Measurements from ENCODE around the gene F12. TPM values are rescaled to one million over a fixed set of nuclear protein-coding genes. Genes with fewer than 3 reads are reported as not detected.

Gene F12
- total and polyA plus RNA-seq, 2 donors (not counting 3 experiments of a cell fraction or from before 2014, with no cell fraction given) = 1.00 to 1.4 TPM

GRCh38 chr5:177357146-177357458 lies 52.3 kb downstream of the F12 start:
- H3K9me3 ChIP-seq (replicated peaks; ENCODE audit: control insufficient read depth, insufficient read depth, low read length) = no peaks in the 10 kb centered on the region
- CTCF ChIA-PET = interaction anchor here (1.2 to 6.3 kb wide), 4 partner anchors 10 to 29 kb away, joined by 3 to 31 read pairs (median 7); no protein-coding TSS in a partner anchor
- no peak for FAIRE-seq

GRCh38 chr5:177356746-177357145 lies 52.6 kb downstream of the F12 start:
- no peak overlapping the region for H3K27ac ChIP-seq (ENCODE audit: insufficient read depth, low read depth, low read length)
- FAIRE-seq (no peak), DNase-seq (ENCODE audit: low read depth, low spot score) (no peak)
- no peaks in the 10 kb centered on the region for H3K27me3 ChIP-seq (ENCODE audit: control insufficient read depth in 2 of 2, insufficient read depth in 2 of 2, low read length in 2 of 2)
- dilution Hi-C loops (cut with MboI; ENCODE audit: extremely low pct_ligation_motif_present, low sequenced_read_pairs) = no loop called here
- H4K20me1 ChIP-seq (replicated peaks; ENCODE audit: control insufficient read depth, extremely low read depth, insufficient read depth, low read length) = no peaks in the 10 kb centered on the region
- POLR2A ChIA-PET = no interaction called here
- intact Hi-C loops (cut with micrococcal nuclease) = no loop called here
- H3K9me1 ChIP-seq (replicated peaks; ENCODE audit: control insufficient read depth, extremely low read depth, insufficient read depth, low read length) = no peaks in the 10 kb centered on the region
- CTCF ChIA-PET = interaction anchor here (1.0 to 6.3 kb wide), 4 partner anchors 10 to 29 kb away, joined by 3 to 31 read pairs (median 4); no protein-coding TSS in a partner anchor
- H3K4me3 ChIP-seq (replicated peaks in 1 of 3; ENCODE audit: insufficient read depth in 1 of 3, low read depth in 1 of 3, low read length in 3 of 3) = no peak overlapping the region
- BruUV-seq (replicated peaks) = no TSS peak
- no peaks in the 10 kb centered on the region for H3K36me3 ChIP-seq (ENCODE audit: control insufficient read depth in 2 of 2, extremely low read depth in 1 of 2, insufficient read depth in 2 of 2, low read length in 2 of 2)
- peaks cover 20% of the 10 kb centered on the region for H3K4me1 ChIP-seq (ENCODE audit: control insufficient read depth, extremely low read depth, insufficient read depth, low read length)
- H3K9me3 ChIP-seq (replicated peaks; ENCODE audit: control insufficient read depth, insufficient read depth, low read length) = no peaks in the 10 kb centered on the region
- no peaks in the 10 kb centered on the region for H3K79me2 ChIP-seq (ENCODE audit: control insufficient read depth, insufficient read depth, low read length)
- no peak overlapping the region for H2AFZ ChIP-seq (ENCODE audit: low read depth, low read length)
- TF ChIP-seq POLR2A (IDR thresholded peaks at IDR 0.05; ENCODE audit: low read depth, low read length) = no peak
- no peak overlapping the region for H3K9ac ChIP-seq (replicated peaks; ENCODE audit: extremely low read depth, insufficient read depth, low read length)
- no peak overlapping the region for H3K4me2 ChIP-seq (ENCODE audit: insufficient read depth, low read length)

More at GRCh38 chr5:177357146-177357458, 52.3 kb downstream of the F12 start:
- no peaks in the 10 kb centered on the region for H3K79me2 ChIP-seq (ENCODE audit: control insufficient read depth, insufficient read depth, low read length)
- H3K27ac ChIP-seq (ENCODE audit: insufficient read depth, low read depth, low read length) = no peak overlapping the region
- H3K27me3 ChIP-seq (ENCODE audit: control insufficient read depth in 2 of 2, insufficient read depth in 2 of 2, low read length in 2 of 2) = no peaks in the 10 kb centered on the region
- H3K36me3 ChIP-seq (ENCODE audit: control insufficient read depth in 2 of 2, extremely low read depth in 1 of 2, insufficient read depth in 2 of 2, low read length in 2 of 2) = no peaks in the 10 kb centered on the region
- no peak overlapping the region for H3K4me2 ChIP-seq (ENCODE audit: insufficient read depth, low read length)
- peaks cover 18% of the 10 kb centered on the region for H3K4me1 ChIP-seq (ENCODE audit: control insufficient read depth, extremely low read depth, insufficient read depth, low read length)
- dilution Hi-C loops (cut with MboI; ENCODE audit: extremely low pct_ligation_motif_present, low sequenced_read_pairs) (no loop called here), intact Hi-C loops (cut with micrococcal nuclease) (no loop called here)
- no peak for DNase-seq (ENCODE audit: low read depth, low spot score)
- H2AFZ ChIP-seq (ENCODE audit: low read depth, low read length) = no peak overlapping the region
- POLR2A ChIA-PET = no interaction called here
- H3K4me3 ChIP-seq (replicated peaks in 1 of 3; ENCODE audit: insufficient read depth in 1 of 3, low read depth in 1 of 3, low read length in 3 of 3) = no peak overlapping the region
- H3K9me1 ChIP-seq (replicated peaks; ENCODE audit: control insufficient read depth, extremely low read depth, insufficient read depth, low read length) = no peaks in the 10 kb centered on the region
- H3K9ac ChIP-seq (replicated peaks; ENCODE audit: extremely low read depth, insufficient read depth, low read length) = no peak overlapping the region
- H4K20me1 ChIP-seq (replicated peaks; ENCODE audit: control insufficient read depth, extremely low read depth, insufficient read depth, low read length) = no peaks in the 10 kb centered on the region
- no TSS peak for BruUV-seq (replicated peaks)
- TF ChIP-seq GATA2 (IDR thresholded peaks at IDR 0.05; ENCODE audit: insufficient read depth, insufficient read length, low read depth, low read length) (no peak), POLR2A (IDR thresholded peaks at IDR 0.05; ENCODE audit: low read depth, low read length) (no peak), MAX (IDR thresholded peaks at IDR 0.05; ENCODE audit: insufficient read depth, insufficient read length) (no peak)
